Measurements from ENCODE around the gene TAC4. TPM values are rescaled to one million over a fixed set of nuclear protein-coding genes. Genes with fewer than 3 reads are reported as not detected.

TAC4 gene
- total RNA-seq, 1 experiment from 2014 or later: not detected

GRCh38 chr17:49866882-49867413, 19.1 kb upstream of the TAC4 start:
- Mint-ChIP-seq H3K9me3 (no peaks in the 10 kb centered on the region), H3K27ac (no peak overlapping the region), H3K27me3 (ENCODE audit: low read depth) (peaks cover 5% of the 10 kb centered on the region), H3K4me1 (peaks cover 42 to 55% of the 10 kb centered on the region in 2 experiments), H3K36me3 (ENCODE audit: insufficient read depth in 1 of 3, low read depth in 3 of 3) (no peaks in the 10 kb centered on the region; a peak in 1 of 7 replicates), H3K4me3 (no peak overlapping the region)
- Histone ChIP-seq H4K8ac (replicated peaks; ENCODE audit: insufficient read length, low read depth, low read length) (no peak overlapping the region), H3K18ac (ENCODE audit: insufficient read length, low read depth, low read length) (no peak overlapping the region), H3K27ac (ENCODE audit: insufficient read length, low read depth, low read length) (no peak overlapping the region), H3K9ac (ENCODE audit: extremely low read depth, insufficient read length, low read length) (no peak overlapping the region), H4K91ac (ENCODE audit: insufficient read length, low read depth, low read length) (no peak overlapping the region), H3K4me2 (ENCODE audit: insufficient read depth, insufficient read length, low read length) (no peak overlapping the region), H3K23me2 (ENCODE audit: insufficient read length, low read depth, low read length, poor library complexity, severe bottlenecking) (no peaks in the 10 kb centered on the region), H4K20me1 (ENCODE audit: control insufficient read depth, insufficient read depth, insufficient read length) (no peaks in the 10 kb centered on the region), H3K9me3 (ENCODE audit: control insufficient read depth, low read depth, low read length) (no peaks in the 10 kb centered on the region), H3K23ac (ENCODE audit: insufficient read length, low read depth, low read length) (no peak overlapping the region), H3K14ac (ENCODE audit: insufficient read depth, low read length) (no peak overlapping the region), H3T11ph (ENCODE audit: low read length) (no peak overlapping the region), H2BK5ac (ENCODE audit: insufficient read length, low read length) (no peak overlapping the region), H2BK15ac (ENCODE audit: low read depth, low read length) (no peak overlapping the region), H3K27me3 (ENCODE audit: insufficient read depth, low read length) (no peaks in the 10 kb centered on the region), H2BK12ac (ENCODE audit: insufficient read length, low read depth, low read length) (no peak overlapping the region), H3K79me1 (ENCODE audit: insufficient read depth, low read depth, low read length, poor library complexity, severe bottlenecking) (no peaks in the 10 kb centered on the region), H3K79me2 (ENCODE audit: insufficient read depth, low read length) (no peaks in the 10 kb centered on the region), H2BK20ac (ENCODE audit: low read depth, low read length, poor library complexity, severe bottlenecking) (no peak overlapping the region), H3K56ac (ENCODE audit: insufficient read length, low read depth, low read length) (no peak overlapping the region), H2AK5ac (ENCODE audit: insufficient read length, low read length) (no peak overlapping the region), H2AFZ (ENCODE audit: low read length) (no peak overlapping the region), H3K4ac (ENCODE audit: low read depth, low read length) (no peak overlapping the region), H3K4me1 (ENCODE audit: insufficient read depth, low read length) (peaks cover 6% of the 10 kb centered on the region; the same call in 1 of the 2 replicates), H2BK120ac (ENCODE audit: low read depth, low read length, poor library complexity, severe bottlenecking) (no peak overlapping the region), H4K5ac (ENCODE audit: insufficient read length, low read depth, low read length) (no peak overlapping the region)
- TF ChIP-seq, protein P1, sequence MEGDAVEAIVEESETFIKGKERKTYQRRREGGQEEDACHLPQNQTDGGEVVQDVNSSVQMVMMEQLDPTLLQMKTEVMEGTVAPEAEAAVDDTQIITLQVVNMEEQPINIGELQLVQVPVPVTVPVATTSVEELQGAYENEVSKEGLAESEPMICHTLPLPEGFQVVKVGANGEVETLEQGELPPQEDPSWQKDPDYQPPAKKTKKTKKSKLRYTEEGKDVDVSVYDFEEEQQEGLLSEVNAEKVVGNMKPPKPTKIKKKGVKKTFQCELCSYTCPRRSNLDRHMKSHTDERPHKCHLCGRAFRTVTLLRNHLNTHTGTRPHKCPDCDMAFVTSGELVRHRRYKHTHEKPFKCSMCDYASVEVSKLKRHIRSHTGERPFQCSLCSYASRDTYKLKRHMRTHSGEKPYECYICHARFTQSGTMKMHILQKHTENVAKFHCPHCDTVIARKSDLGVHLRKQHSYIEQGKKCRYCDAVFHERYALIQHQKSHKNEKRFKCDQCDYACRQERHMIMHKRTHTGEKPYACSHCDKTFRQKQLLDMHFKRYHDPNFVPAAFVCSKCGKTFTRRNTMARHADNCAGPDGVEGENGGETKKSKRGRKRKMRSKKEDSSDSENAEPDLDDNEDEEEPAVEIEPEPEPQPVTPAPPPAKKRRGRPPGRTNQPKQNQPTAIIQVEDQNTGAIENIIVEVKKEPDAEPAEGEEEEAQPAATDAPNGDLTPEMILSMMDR (conservative IDR thresholded peaks at IDR 0.05): no peak
- 100% methylated on average over 2 of the region's 3 CpGs for WGBS (ENCODE audit: extremely low coverage, insufficient read length, low lambda C conversion rate)
- DNase-seq: no peak
